ENCODE measurements around the gene KRT5. TPM values are rescaled to one million over a fixed set of nuclear protein-coding genes. Genes with fewer than 3 reads are reported as not detected.
"Not testable (repeated sequence)": the region's sequence is repeated elsewhere in the genome, so short reads cannot be mapped to it uniquely, and the experiment has no call there.

KRT5 gene
- total RNA-seq, 1 donor: not detected

- no peak for DNase-seq (ENCODE audit: low read depth in 2 of 3, low spot score in 2 of 3)
Measured at GRCh38 chr12:52497975-52498374, 22.2 kb downstream of the KRT5 start.

GRCh38 chr12:52496590-52497071 lies 23.6 kb downstream of the KRT5 start:
- no peak for DNase-seq (ENCODE audit: low read depth in 2 of 3, low spot score in 2 of 3)

DNA sequence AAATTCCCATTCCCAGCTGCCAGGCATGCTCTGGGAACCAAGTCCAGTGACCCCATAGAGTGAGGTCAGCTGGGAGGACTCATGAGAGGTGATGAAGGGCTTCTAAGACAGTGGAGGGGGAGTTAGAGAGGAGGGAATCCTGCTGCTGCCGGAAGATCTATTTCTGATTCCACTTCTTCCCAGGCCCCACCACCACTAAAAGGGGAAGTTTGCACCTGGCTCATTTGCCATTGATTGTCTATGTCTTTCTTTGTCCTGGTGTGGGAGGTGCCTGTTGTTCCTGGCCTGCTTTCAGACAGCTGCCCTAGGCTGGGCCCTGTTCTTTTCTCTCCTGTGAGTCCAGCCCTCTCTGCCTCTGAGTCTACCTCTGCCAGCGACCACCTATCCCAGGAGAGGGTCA lies 24.1 kb downstream of the KRT5 start:
- DNase-seq (ENCODE audit: low read depth in 2 of 3, low spot score in 2 of 3): no peak

GRCh38 chr12:52495389-52495788 lies 24.8 kb downstream of the KRT5 start:
- peak in 1 of 3 donors; percentile 9 for DNase-seq (ENCODE audit: low read depth in 2 of 3, low spot score in 2 of 3)

DNA sequence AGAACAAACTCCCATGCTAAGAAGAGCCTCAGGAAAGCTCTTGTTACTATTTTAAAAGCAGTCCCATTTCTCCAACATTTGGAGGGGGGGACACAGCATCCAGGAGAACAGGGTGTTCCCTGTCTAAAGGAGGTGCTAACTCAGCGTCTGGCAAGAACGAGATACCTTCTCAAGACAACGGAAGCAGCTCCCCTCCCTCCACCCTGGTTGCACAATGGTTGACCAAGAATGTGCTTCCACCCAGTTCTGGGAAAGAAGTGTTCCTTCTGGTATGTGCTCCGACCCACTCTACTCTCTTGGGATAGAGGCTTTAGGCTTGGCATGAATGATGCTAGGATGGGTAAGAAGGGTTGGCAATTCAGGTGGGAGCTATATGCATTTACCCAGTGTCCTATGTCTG lies 25.7 kb downstream of the KRT5 start:
- DNase-seq (ENCODE audit: low read depth in 2 of 3, low spot score in 2 of 3): no peak

- no peak for DNase-seq (ENCODE audit: low read depth in 2 of 3, low spot score in 2 of 3)
Measured at GRCh38 chr12:52494100-52494499, 26.1 kb downstream of the KRT5 start.

GRCh38 chr12:52493172-52493571 lies 27.0 kb downstream of the KRT5 start, which contains the start of gene KRT6A:
Gene KRT6A (minus strand): TSS chr12:52493257. CDS start chr12:52493188, 69 bp downstream.
- DNase-seq (ENCODE audit: low read depth in 2 of 3, low spot score in 2 of 3): no peak

GRCh38 chr12:52492405-52492804 lies 27.8 kb downstream of the KRT5 start:
- not testable (repeated sequence) for DNase-seq (ENCODE audit: low read depth in 2 of 3, low spot score in 2 of 3)

DNA sequence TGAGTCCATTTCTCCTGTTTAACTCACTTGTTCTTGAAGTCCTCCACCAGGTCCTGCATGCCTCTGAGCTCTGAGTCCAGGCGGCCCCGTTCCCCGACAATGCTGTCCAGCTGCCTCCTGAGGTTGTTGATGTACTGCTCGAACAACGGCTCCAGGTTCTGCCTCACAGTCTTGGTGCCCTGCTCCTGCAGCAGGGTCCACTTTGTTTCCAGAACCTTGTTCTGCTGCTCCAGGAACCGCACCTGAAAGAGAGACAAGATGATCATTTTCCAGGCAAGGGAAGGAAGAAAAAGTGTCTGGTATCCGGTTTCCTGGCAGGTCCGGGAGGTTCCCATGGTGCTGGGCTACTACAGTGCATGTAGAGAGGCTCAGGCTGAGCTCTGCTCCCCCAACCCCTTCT lies 28.7 kb downstream of the KRT5 start:
- DNase-seq (ENCODE audit: low read depth in 2 of 3, low spot score in 2 of 3): not testable (repeated sequence)

- DNase-seq (ENCODE audit: low read depth in 2 of 3, low spot score in 2 of 3): no peak
Measured at GRCh38 chr12:52488736-52489135, 31.5 kb downstream of the KRT5 start.

DNA sequence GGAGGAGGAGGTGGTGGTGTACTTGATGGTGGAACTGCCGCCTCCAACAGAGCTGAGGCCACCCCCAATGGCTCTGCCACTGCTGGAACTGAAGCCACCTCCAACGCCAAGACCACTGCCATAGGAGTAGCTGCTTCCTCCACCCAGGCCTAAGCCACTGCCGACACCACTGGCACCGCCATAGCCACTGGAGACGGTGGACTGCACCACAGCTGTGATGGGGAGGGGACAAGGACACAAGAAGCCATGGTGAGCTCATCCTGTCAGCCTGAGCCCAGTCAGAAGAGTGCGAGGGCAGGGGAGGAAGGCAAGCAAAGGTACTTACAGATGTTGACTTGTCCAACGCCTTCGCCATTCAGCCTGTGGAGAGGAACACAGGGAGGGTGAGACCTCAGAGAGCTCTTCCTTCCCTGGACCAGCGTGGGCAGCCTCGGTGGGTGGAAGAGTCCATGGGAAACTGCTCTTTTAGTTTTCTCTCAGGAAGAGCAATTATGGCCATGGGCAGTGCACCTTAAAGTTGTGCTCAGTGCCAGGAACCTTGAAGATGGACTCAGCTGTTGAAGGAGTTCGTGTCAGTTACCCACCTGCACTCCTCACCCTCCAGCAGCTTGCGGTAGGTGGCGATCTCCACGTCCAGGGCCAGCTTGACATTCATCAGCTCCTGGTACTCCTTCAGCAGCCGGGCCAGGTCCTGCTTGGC lies 32.3 kb downstream of the KRT5 start:
- not testable (repeated sequence) for DNase-seq (ENCODE audit: low read depth in 2 of 3, low spot score in 2 of 3)

DNA sequence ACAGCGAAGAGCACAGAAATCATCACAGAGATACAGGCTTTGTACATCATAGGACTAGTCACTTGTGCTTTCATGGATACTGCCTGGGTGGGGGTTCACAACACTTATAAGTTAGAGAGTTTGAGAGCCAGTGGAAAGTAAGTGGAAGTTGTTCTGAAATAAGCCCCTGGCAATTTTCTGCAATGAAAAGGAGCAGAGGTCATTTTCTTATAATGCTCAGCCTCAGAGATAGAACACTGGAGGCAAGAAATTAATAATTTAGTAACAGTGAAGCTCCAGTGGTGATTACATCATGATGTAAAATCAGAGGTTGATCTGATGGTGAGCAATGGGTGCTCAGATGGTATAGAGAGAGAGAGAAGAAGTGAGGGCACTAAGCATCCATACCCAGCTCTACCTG lies 33.0 kb downstream of the KRT5 start:
- no peak for DNase-seq (ENCODE audit: low read depth in 2 of 3, low spot score in 2 of 3)

- DNase-seq (ENCODE audit: low read depth in 2 of 3, low spot score in 2 of 3): no peak
Measured at GRCh38 chr12:52486166-52487105, 33.8 kb downstream of the KRT5 start.

GRCh38 chr12:52480073-52480472 lies 40.1 kb downstream of the KRT5 start:
- no peak for DNase-seq (ENCODE audit: low read depth in 2 of 3, low spot score in 2 of 3)

GRCh38 chr12:52477651-52478050 lies 42.5 kb downstream of the KRT5 start:
- no peak for DNase-seq (ENCODE audit: low read depth in 2 of 3, low spot score in 2 of 3)

DNA sequence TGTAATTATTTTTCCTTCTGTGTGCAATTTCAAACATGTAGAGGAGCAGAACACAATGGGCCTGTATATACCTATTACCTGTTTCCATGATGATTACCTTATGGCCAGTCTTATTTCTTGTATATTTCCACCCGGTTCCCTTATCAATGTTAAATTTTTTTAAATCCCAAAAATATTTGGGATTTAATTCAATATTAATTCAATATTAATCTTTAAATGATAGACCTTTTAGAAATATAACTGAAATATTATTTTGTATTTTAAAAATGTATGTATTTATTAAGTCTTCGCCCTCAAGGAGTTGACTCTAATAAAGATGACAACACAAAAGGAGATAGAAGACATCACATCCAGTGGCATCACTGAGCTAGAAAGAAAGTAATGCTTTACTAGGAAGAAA lies 46.0 kb downstream of the KRT5 start:
- DNase-seq (ENCODE audit: low read depth in 2 of 3, low spot score in 2 of 3): no peak

DNA sequence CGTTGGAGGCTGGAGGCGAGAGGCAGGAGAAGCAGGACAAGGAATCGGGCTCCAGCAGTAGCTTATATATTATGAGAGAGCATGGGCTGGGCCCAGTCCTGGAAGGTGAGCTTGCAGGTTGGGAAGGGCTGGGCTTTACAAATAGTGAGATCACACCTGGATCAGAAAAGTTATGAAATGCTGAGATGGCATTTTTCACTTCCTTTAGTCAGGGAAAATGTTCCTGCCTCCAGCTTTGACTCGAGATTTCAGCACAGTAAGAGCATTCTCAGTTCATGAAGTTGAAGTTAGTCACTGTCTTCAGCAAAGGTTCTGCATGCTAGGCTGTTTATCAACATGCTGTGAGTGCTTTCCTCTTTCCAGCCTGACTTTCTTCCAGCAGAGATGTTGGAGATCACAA lies 46.4 kb downstream of the KRT5 start, which contains the start of gene KRT6C:
TSS of gene KRT6C (minus strand) at position 38 of the 400 bp plus-strand sequence. CDS start 68 bp downstream, outside the sequence.
- no peak for DNase-seq (ENCODE audit: low read depth in 2 of 3, low spot score in 2 of 3)

GRCh38 chr12:52469853-52470252 lies 50.3 kb downstream of the KRT5 start:
- no peak for DNase-seq (ENCODE audit: low read depth in 2 of 3, low spot score in 2 of 3)

DNA sequence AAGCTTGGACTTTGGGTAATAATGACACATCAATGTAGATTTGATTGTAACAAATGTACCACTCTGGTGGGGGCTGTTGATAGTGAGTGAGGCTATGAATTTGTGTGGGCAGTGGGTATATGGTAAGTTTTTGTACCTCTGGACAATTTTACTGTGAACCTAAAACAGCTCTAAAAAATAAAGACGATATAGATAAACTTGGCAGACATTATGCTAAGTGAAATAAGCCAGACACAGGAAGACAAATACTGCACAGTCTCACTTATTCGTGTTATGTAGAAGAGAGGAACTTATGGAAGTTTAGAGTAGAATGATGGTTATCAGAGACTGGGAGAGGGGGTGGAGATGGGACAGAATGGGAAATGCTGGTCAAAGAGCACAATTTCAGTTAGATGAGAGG lies 55.3 kb downstream of the KRT5 start:
- DNase-seq (ENCODE audit: low read depth in 2 of 3, low spot score in 2 of 3): no peak
